ENCODE results near the gene YJU2.

Gene YJU2

DNA sequence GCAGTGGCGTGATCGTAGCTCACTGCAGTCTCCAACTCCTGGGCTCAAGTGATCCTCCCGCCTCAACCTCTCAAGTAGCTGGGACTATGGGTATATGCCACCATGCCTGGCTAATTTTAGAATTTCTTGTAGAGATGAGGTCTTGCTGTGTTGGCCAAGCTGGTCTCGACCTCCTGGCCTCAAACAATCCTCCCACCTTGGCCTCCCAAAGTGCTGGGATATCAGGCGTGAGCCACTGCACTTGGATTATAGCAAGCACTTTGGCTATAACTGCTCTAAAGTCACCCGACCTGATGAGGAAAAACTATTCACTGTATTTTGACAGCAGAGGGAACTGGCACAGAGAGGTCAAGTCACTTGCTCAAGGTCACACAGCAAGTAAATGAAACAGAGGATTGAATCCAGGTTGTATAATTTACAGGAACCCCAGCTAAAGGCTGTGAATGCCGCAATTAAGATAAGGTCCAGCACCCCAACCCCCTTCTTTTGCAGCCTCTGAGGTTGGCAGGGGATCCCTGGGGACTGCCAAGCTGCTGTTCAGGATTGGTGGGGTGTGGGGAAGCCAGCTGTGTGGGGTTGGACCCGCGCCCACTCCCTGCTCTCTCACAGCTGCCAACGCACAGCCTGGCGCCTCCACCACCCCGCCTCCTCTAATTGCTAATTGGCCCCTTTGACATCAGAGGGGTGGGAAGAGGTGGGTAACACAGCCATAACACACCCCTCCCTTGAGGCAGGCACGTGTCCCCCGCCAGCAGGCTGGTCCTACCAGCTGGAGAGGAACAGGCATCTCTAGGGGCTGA lies 49.3 kb downstream of the YJU2 start:
- TF ChIP-seq ZNF274 (IDR thresholded peaks at IDR 0.05; ENCODE audit: low read depth, low read length) = no peak
- no peak for TF ChIP-seq YY1 (IDR thresholded peaks at IDR 0.05; ENCODE audit: insufficient read depth, insufficient read length)
- no peak for TF ChIP-seq SUZ12 (IDR thresholded peaks at IDR 0.05; ENCODE audit: extremely low read depth, insufficient read depth, insufficient read length)
- Histone ChIP-seq H3K4me3 (ENCODE audit: insufficient read length, low read depth) (no peak overlapping the region), H3K9ac (ENCODE audit: insufficient read length, low read depth) (no peak overlapping the region), H3K36me3 (ENCODE audit: insufficient read depth, insufficient read length, low read length) (no peaks in the 10 kb centered on the region), H3K4me1 (ENCODE audit: insufficient read depth, insufficient read length) (peaks cover 13% of the 10 kb centered on the region), H3K9me3 (ENCODE audit: insufficient read depth, low read length) (no peaks in the 10 kb centered on the region), H3K27me3 (ENCODE audit: insufficient read depth, insufficient read length) (no peaks in the 10 kb centered on the region)
- DNase-seq (ENCODE audit: low read depth, low spot score) = no peak

DNA sequence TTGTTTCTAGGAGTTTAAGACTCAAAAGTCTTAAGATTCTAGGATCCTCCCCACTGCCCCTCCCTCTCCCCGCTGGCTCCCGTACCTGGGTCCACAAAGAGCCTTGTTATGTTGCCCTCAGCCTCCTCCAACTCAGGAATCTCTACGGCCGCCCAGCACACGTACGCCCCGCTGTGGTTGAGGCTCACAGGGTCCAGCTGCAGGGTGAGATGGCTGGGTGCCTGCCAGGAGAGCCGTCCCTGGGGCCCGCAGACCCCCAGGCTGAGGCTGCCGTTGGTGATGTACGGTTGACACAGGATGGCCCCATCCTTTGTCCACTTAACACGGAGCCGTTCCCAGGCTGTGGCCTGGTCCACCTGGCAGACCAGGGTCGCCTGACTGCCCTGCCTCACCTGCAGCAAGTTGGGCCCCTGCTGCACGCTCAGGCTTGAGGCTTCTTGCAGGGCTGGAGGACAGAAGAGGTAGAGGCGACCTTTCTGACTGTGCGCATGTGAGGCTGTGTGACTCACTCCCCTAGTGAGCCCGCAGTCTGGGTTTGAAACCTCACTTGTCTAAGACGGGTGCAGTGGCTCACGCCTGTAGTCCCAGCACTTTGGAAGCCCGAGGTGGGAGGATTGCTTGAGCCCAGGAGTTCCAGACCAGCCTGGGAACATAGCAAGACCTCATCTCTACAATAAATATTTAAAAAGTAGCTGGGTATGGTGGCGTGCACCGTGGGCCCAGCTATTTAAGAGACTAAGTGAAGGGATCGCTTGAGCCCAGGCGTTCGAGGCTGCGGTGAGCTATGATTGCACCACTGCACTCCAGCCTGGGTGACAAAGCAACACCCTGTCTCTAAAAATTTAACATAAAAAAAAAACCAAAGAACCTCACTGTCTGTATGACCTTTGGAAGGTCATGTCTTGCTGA lies 51.3 kb downstream of the YJU2 start:
- DNase-seq (ENCODE audit: low read depth, low spot score) = no peak
- TF ChIP-seq YY1 (IDR thresholded peaks at IDR 0.05; ENCODE audit: insufficient read depth, insufficient read length) = no peak
- no peak for TF ChIP-seq SUZ12 (IDR thresholded peaks at IDR 0.05; ENCODE audit: extremely low read depth, insufficient read depth, insufficient read length)
- no peaks in the 10 kb centered on the region for H3K27me3 ChIP-seq (ENCODE audit: insufficient read depth, insufficient read length)
- H3K9ac ChIP-seq (ENCODE audit: insufficient read length, low read depth) = peak overlapping the region; percentile 4
- no peaks in the 10 kb centered on the region for H3K9me3 ChIP-seq (ENCODE audit: insufficient read depth, low read length)
- no peak overlapping the region for H3K4me3 ChIP-seq (ENCODE audit: insufficient read length, low read depth)
- peaks cover 12% of the 10 kb centered on the region for H3K4me1 ChIP-seq (ENCODE audit: insufficient read depth, insufficient read length)
- no peaks in the 10 kb centered on the region for H3K36me3 ChIP-seq (ENCODE audit: insufficient read depth, insufficient read length, low read length)

DNA sequence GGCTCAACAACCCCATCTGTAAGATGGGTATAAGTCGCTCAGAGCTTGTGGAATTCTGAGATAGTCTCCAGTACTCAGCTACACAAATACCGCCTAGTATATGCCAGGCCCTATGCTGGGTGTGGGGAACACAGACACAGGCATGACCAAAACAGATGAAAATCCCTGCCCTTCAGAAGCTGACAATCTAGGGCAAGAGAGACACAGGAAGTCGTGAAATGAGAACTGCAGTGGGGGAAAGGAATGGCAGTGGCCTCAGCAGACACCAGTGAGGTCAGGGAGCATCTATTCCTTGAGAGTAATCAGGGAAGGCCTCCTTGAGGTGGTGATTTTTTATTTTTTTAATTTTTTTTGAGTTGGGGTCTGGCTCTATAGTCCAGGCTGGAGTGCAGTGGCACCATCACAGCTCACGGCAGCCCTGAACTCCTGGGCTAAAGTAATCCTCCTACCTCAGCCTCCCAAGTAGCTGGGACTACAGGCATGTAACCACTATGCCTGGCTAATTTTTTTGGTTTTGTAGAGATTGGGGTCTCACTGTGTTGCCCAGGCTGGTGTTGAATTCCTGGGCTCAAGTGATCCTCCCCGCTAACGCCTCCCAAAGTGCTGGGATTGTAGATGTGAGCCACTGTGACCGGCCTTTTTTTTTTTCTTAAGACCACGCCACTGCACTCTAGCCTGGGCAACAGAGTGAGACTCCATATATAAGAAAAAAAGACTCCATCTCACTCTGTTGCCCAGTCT lies 52.1 kb downstream of the YJU2 start:
- no peaks in the 10 kb centered on the region for H3K9me3 ChIP-seq (ENCODE audit: insufficient read depth, low read length)
- peaks cover 16% of the 10 kb centered on the region for H3K4me1 ChIP-seq (ENCODE audit: insufficient read depth, insufficient read length)
- no peak for DNase-seq (ENCODE audit: low read depth, low spot score)
- H3K9ac ChIP-seq (ENCODE audit: insufficient read length, low read depth) = no peak overlapping the region
- H3K36me3 ChIP-seq (ENCODE audit: insufficient read depth, insufficient read length, low read length) = no peaks in the 10 kb centered on the region
- no peaks in the 10 kb centered on the region for H3K27me3 ChIP-seq (ENCODE audit: insufficient read depth, insufficient read length)
- no peak for TF ChIP-seq YY1 (IDR thresholded peaks at IDR 0.05; ENCODE audit: insufficient read depth, insufficient read length)
- no peak for TF ChIP-seq SUZ12 (IDR thresholded peaks at IDR 0.05; ENCODE audit: extremely low read depth, insufficient read depth, insufficient read length)
- TF ChIP-seq ZNF274 (IDR thresholded peaks at IDR 0.05; ENCODE audit: low read depth, low read length) = no peak
- no peak overlapping the region for H3K4me3 ChIP-seq (ENCODE audit: insufficient read length, low read depth)

DNA sequence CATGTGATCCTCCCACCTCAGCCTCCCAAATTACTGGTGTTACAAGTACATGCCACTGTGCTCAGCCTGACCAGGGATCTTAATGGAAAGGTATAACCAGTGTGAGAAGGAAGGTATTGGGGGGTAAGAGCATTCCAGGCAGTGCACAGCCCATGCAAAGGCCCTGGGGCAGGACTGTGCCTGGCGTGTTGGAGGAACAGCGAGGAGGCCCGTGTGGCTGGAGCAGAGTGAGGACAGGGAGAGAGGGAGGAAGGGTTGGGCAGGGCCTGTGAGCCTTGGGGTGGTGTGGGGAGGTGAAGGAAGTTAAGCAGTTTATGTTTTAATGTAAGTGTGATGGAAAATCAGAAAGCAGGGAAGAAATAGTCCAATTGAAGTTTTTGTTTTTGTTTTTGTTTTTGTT lies 53.7 kb downstream of the YJU2 start:
- no peaks in the 10 kb centered on the region for H3K9me3 ChIP-seq (ENCODE audit: insufficient read depth, low read length)
- H3K9ac ChIP-seq (ENCODE audit: insufficient read length, low read depth) = no peak overlapping the region
- TF ChIP-seq SUZ12 (IDR thresholded peaks at IDR 0.05; ENCODE audit: extremely low read depth, insufficient read depth, insufficient read length) = no peak
- TF ChIP-seq ZNF274 (IDR thresholded peaks at IDR 0.05; ENCODE audit: low read depth, low read length) = no peak
- H3K27me3 ChIP-seq (ENCODE audit: insufficient read depth, insufficient read length) = no peaks in the 10 kb centered on the region
- no peak for DNase-seq (ENCODE audit: low read depth, low spot score)
- peaks cover under 1% of the 10 kb centered on the region for H3K36me3 ChIP-seq (ENCODE audit: insufficient read depth, insufficient read length, low read length)
- no peak overlapping the region for H3K4me3 ChIP-seq (ENCODE audit: insufficient read length, low read depth)
- peaks cover 16% of the 10 kb centered on the region for H3K4me1 ChIP-seq (ENCODE audit: insufficient read depth, insufficient read length)

DNA sequence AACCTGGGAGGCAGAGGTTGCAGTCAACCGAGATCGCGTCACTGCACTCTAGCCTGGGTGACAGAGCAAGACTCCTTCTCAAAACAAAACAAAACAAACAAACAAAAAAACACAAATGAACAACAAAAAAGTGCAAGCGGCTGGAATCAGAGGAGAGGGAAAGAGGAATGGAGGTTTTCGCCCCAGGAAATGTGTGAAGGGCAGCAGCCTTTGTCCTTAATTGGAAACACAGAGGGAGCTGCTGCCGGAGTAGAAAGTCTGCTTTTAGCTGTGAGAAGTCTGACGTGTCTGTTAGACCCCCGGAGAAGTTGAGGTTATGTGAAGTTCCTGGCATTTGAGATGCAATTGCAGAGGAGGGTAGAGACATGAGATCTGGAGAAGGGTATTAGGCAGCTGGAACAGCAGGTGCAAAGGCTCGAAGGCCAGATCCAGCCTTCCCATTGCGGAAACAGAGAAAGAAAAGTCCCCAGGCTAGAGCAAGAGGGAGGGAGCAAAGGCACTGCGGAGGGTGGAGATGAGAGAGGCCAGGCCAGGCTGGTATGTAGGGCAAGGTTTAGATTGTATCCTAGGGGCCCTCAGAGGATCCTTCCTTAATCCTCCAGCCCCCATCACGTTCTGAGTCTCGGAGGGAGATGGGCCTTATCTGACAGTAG lies 54.8 kb downstream of the YJU2 start:
- no peak for DNase-seq (ENCODE audit: low read depth, low spot score)
- Histone ChIP-seq H3K27me3 (ENCODE audit: insufficient read depth, insufficient read length) (no peaks in the 10 kb centered on the region), H3K9ac (ENCODE audit: insufficient read length, low read depth) (peak overlapping the region; percentile 62), H3K36me3 (ENCODE audit: insufficient read depth, insufficient read length, low read length) (peaks cover 8% of the 10 kb centered on the region), H3K9me3 (ENCODE audit: insufficient read depth, low read length) (no peaks in the 10 kb centered on the region), H3K4me3 (ENCODE audit: insufficient read length, low read depth) (no peak overlapping the region), H3K4me1 (ENCODE audit: insufficient read depth, insufficient read length) (peaks cover 16% of the 10 kb centered on the region)
- TF ChIP-seq SUZ12 (IDR thresholded peaks at IDR 0.05; ENCODE audit: extremely low read depth, insufficient read depth, insufficient read length) = no peak
- no peak for TF ChIP-seq YY1 (IDR thresholded peaks at IDR 0.05; ENCODE audit: insufficient read depth, insufficient read length)
- TF ChIP-seq ZNF274 (IDR thresholded peaks at IDR 0.05; ENCODE audit: low read depth, low read length) = no peak

DNA sequence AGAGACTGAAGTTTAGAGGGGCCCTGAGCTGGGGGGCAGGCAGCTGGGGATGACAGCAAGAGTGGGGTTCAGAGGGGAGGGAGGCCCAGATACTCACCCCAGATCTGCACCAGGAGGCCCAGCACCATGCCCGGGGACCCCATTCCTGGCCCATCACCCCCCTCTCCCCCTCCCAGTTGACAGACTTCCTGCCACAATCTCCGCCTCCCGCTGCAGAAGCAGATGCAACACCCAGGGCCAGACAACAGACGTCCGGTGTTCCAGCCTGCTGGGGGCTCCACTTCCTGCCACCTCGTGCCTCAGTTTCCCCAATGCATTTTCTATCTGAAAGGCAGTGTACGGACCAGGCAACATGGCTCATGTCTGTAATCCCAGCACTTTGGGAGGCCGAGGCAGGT lies 55.4 kb downstream of the YJU2 start, which contains the start of gene TMIGD2:
Gene TMIGD2 (minus strand): TSS at position 147 of the 398 bp plus-strand sequence. CDS start 4 bp downstream, at position 143.
- Histone ChIP-seq H3K9me3 (ENCODE audit: insufficient read depth, low read length) (no peaks in the 10 kb centered on the region), H3K4me1 (ENCODE audit: insufficient read depth, insufficient read length) (peaks cover 14% of the 10 kb centered on the region), H3K27me3 (ENCODE audit: insufficient read depth, insufficient read length) (no peaks in the 10 kb centered on the region), H3K36me3 (ENCODE audit: insufficient read depth, insufficient read length, low read length) (peaks cover 8% of the 10 kb centered on the region), H3K9ac (ENCODE audit: insufficient read length, low read depth) (peak within 1 kb of the TSS; percentile 62), H3K4me3 (ENCODE audit: insufficient read length, low read depth) (no peak within 1 kb of the TSS)
- DNase-seq (ENCODE audit: low read depth, low spot score) = no peak
- TF ChIP-seq SUZ12 (IDR thresholded peaks at IDR 0.05; ENCODE audit: extremely low read depth, insufficient read depth, insufficient read length) = no peak
- TF ChIP-seq YY1 (IDR thresholded peaks at IDR 0.05; ENCODE audit: insufficient read depth, insufficient read length) = no peak
- TF ChIP-seq ZNF274 (IDR thresholded peaks at IDR 0.05; ENCODE audit: low read depth, low read length) = no peak
